GM19351 (cell line): ENCODE data around the gene TDRD10.
"Not testable (repeated sequence)": the region's sequence is repeated elsewhere in the genome, so short reads cannot be mapped to it uniquely, and the experiment has no call there.

ENCODE experiments used
- ATAC-seq: cut with Tn5 transposase; IDR thresholded peaks from one replicate; pipeline ENCODE4 v1.9.1; 2021; ENCODE audit warnings: mild to moderate bottlenecking, moderate library complexity; ENCODE audit not compliant: unreplicated experiment

Gene TDRD10

GRCh38 chr1:154514066-154514553 is 12.1 kb downstream of the TDRD10 start:
- no peak for ATAC-seq

GRCh38 chr1:154517661-154518060 is 15.6 kb downstream of the TDRD10 start:
- no peak for ATAC-seq

DNA sequence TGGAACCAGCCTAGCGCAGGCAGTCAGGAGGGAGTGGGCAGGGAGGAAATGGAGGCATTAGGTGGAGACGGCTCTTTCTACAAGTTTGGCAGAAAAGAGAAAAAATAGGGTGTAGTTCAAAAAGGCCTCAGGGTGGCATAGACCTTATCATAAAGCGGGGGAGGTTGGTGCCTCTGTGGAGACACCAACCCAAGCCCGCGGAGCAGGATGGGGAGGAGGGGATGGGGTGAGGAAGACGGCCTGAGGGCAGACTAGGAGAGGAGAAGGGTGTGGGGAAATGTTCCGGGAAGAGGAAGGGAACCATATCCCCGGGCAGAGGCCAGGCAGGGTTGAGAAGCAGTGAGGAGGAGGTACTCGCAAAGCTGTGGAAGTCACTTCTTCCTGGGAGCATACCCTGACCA is 17.6 kb downstream of the TDRD10 start:
- no peak for ATAC-seq

GRCh38 chr1:154520333-154520732 is 18.3 kb downstream of the TDRD10 start:
- no peak for ATAC-seq

- no peak for ATAC-seq
Measured at GRCh38 chr1:154521695-154522094, 19.7 kb downstream of the TDRD10 start.

- no peak for ATAC-seq
Measured at GRCh38 chr1:154524881-154525280, 22.9 kb downstream of the TDRD10 start.

DNA sequence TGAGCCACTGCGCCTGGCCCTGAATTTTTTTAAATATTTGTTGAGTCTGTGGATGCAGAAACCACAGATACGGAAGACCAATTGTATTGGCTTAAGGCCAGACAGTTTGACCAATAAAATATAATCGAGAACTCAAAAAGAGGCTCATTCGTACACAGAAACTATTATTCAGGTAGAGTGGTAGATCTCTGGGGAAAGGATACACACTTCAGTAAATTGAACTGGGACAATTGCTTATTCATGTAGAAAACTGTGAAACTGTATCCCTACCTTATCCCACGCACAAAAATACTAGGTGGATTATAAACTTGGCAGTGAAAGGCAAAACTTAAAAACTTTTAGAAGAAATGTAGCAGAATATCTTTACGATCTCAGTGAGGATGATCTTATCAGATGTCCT is 25.2 kb downstream of the TDRD10 start:
- ATAC-seq, result no peak

GRCh38 chr1:154529308-154529707 is 27.3 kb downstream of the TDRD10 start:
- no peak for ATAC-seq

DNA sequence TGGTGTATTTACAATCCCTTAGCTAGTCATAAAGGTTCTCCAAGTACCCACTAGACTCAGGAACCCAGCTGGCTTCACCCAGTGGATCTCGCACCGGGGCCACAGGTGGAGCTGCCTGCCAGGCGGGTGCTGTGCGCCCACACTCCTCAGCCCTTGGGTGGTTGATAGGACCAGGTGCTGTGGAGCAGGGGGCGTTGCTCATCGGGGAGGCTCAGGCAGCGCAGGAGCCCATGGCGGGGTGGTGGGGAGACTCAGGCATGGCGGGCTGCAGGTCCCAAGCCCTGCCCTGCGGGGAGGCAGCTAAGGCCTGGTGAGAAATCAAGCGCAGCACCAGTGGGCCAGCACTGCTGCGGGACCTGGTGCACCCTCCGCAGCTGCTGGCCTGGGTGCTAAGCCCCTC is 29.9 kb downstream of the TDRD10 start:
- not testable (repeated sequence) for ATAC-seq

DNA sequence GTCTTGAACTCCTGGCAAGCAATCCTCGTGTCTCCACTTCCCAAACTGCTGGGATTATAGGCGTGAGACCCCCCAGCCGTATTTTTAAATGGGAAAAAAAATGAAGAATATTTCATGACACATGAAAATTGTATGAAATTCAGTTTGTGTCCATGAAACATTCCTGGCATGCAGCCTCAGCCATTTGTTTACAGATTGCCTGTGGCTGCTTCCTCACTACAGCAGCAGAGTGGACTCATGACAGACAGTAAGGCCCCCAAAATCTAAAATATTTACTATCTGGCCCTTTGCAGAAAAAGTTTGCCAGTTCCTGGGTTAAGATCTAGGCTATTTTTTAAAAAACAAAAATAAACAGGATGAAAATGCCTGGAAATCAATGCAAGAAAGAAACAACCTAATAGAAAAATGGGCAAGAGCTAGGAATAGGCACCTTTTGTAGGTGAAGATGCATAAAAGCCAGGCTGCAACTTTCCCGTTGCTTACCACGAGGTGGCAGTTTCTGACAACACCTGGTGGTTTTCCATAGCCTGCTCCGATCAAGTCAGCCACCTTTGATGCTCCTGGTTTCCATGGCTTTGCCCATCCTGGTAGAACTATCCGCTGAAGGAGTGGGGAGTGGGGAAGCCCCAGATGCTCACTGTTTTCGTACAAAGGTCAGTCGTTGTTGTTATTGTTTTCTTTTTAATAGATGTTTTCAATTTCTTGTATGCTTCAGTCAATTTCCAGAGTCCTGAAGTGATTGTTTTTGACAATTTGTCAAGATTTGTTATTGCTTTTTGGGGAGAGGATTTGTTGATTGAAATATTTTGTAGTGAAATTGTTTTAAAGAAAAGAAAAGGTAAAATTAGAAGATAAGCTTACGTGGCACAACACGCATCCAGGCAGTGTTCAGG is 32.2 kb downstream of the TDRD10 start:
- no peak for ATAC-seq

GRCh38 chr1:154536570-154536969 is 34.6 kb downstream of the TDRD10 start:
- ATAC-seq, result no peak

- ATAC-seq, result no peak
Measured at GRCh38 chr1:154539486-154540483, 37.8 kb downstream of the TDRD10 start.

- ATAC-seq, result no peak
Measured at GRCh38 chr1:154541231-154541630, 39.2 kb downstream of the TDRD10 start.

GRCh38 chr1:154546264-154547063 is 44.4 kb downstream of the TDRD10 start:
- no peak for ATAC-seq

- no peak for ATAC-seq
Measured at GRCh38 chr1:154547105-154547732, 45.2 kb downstream of the TDRD10 start.

GRCh38 chr1:154548028-154548427 is 46.0 kb downstream of the TDRD10 start:
- no peak for ATAC-seq

- ATAC-seq, result no peak
Measured at GRCh38 chr1:154549202-154549770, 47.3 kb downstream of the TDRD10 start.

- ATAC-seq, result no peak
Measured at GRCh38 chr1:154550070-154550469, 48.1 kb downstream of the TDRD10 start.

DNA sequence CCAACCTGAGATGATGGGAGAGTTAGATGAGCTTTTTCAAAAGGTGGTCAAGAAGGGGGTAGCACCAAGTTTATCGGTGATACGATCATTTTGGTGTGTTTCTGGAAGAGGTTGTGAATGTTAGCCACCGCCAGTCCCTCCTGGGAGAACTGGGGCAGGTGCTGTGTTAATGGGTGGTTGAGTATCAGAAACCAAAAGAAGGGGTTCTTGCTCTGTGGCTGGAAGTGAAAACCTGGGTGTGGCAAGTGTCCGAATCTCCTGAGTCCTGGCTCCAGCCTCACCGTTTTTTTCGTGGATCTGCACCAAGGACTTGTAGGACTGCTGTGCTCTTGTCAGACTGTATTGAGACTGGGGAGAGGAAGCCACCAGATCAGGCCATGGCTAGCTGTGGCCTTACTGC is 48.6 kb downstream of the TDRD10 start:
- ATAC-seq, result no peak

- no peak for ATAC-seq
Measured at GRCh38 chr1:154551474-154551873, 49.5 kb downstream of the TDRD10 start.
